Esophagus muscularis mucosa (tissue), 3 donors: ENCODE measurements around the gene GPR158.

Source experiments
- CTCF ChIP-seq, 3 experiments: fragments of 200-600 bp in 2 of 3; fragments of 450-650 bp in 1 of 3; sonication (generic) in 2 of 3; IDR thresholded peaks; one replicate each; pipeline ENCODE4 v1.5.1; 2017 to 2019; ENCODE audit warnings: antibody characterized with exemption in 3 of 3, mild to moderate bottlenecking in 2 of 3, moderate library complexity in 1 of 3
- POLR2A ChIP-seq: fragments of 450-650 bp; IDR thresholded peaks from one replicate; pipeline ENCODE4 v1.6.1; 2017; ENCODE audit warnings: antibody characterized with exemption, moderate library complexity, mild to moderate bottlenecking, low read depth
- POLR2AphosphoS5 ChIP-seq, 2 donors: sonication (generic); formaldehyde crosslinking; IDR thresholded peaks; one replicate each; pipeline ENCODE4 v1.6.1; 2017; ENCODE audit warnings: antibody characterized with exemption in 2 of 2

GRCh38 chr10:25162391-25162790, 12.4 kb upstream of the GPR158 start:
- TF ChIP-seq CTCF (IDR thresholded peaks at IDR 0.05) (no peak), POLR2AphosphoS5 (IDR thresholded peaks at IDR 0.05) (no peak), POLR2A (no peak)
